H1 (cell line): Measurements from ENCODE around the gene MUC2. TPM values are rescaled to one million over a fixed set of nuclear protein-coding genes. Genes with fewer than 3 reads are reported as not detected.

Experiments used
- CTCF ChIA-PET: fragments of 300-600 bp; sonication (Branson Sonifier 250); formaldehyde crosslinking; loops from one replicate; lab custom pipeline; 2021; ENCODE audit not compliant: partially characterized antibody; lab: Charles Lee
- POLR2A ChIA-PET: fragments of 300-600 bp; sonication (Branson Sonifier 250); formaldehyde crosslinking; loops from one replicate; lab custom pipeline; 2021; ENCODE audit warnings: inconsistent platforms; ENCODE audit not compliant: partially characterized antibody; lab: Charles Lee
- DNase-seq, 2 experiments: peaks; one replicate each; pipeline versions ENCODE4 v3.0.0 to v3.0.0-alpha.2; 2010 to 2022; ENCODE audit warnings: low spot score in 2 of 2, low read depth in 1 of 2, mixed read lengths in 1 of 2
- FAIRE-seq: peaks from 2 replicates; lab custom pipeline; 2011; peaks lifted over from hg19 to GRCh38; lab: Jason Lieb, UNC
- H2AFZ ChIP-seq: 2 replicates; pipeline ENCODE4 v1.8.1; 2012; ENCODE audit warnings: low read length, inconsistent platforms
- H2AK5ac ChIP-seq: 2 replicates; pipeline ENCODE4 v1.6.1; 2013; ENCODE audit warnings: low read depth, low read length
- H2BK120ac ChIP-seq: replicated peaks from 2 replicates; pipeline ENCODE3; 2013; ENCODE audit warnings: low read depth, low read length, inconsistent platforms
- H2BK12ac ChIP-seq: 2 replicates; pipeline ENCODE4 v1.6.1; 2013; ENCODE audit warnings: low read depth, low read length
- H2BK15ac ChIP-seq: 2 replicates; pipeline ENCODE4 v1.6.1; 2013; ENCODE audit warnings: low read length
- H2BK20ac ChIP-seq: 2 replicates; pipeline ENCODE4 v1.6.1; 2013; ENCODE audit warnings: low read length
- H2BK5ac ChIP-seq: 2 replicates; pipeline ENCODE4 v1.6.1; 2013; ENCODE audit warnings: low read depth, low read length
- H3K14ac ChIP-seq: 2 replicates; pipeline ENCODE4 v1.6.1; 2013; ENCODE audit warnings: inconsistent platforms; ENCODE audit not compliant: insufficient read length
- H3K18ac ChIP-seq: 2 replicates; pipeline ENCODE4 v1.6.1; 2013; ENCODE audit warnings: low read length; ENCODE audit errors: extremely low read depth
- H3K23ac ChIP-seq: 2 replicates; pipeline ENCODE4 v1.6.1; 2013; ENCODE audit warnings: inconsistent platforms; ENCODE audit not compliant: insufficient read length
- H3K23me2 ChIP-seq: 2 replicates; pipeline ENCODE4 v1.6.1; 2013; ENCODE audit warnings: low read depth, low read length
- H3K27ac ChIP-seq: 2 replicates; pipeline ENCODE4 v1.6.1; 2011; ENCODE audit warnings: low read depth, low read length, inconsistent platforms
- H3K27me3 ChIP-seq, 4 experiments: replicated peaks in 1 of 4; 1 replicate in 1 of 4; 2 replicates in 3 of 4; pipeline versions ENCODE4 v1.6.1 to v1.8.1; 2011 to 2013; ENCODE audit warnings: low read length in 3 of 4, mild to moderate bottlenecking in 3 of 4, inconsistent platforms in 2 of 4, mixed read lengths in 2 of 4, moderate library complexity in 1 of 4; ENCODE audit not compliant: control insufficient read depth in 3 of 4, insufficient read depth in 3 of 4; ENCODE audit errors: extremely low read depth in 1 of 4
- H3K36me3 ChIP-seq, 4 experiments: 2 replicates each; pipeline versions ENCODE4 v1.6.1 to v1.8.1; 2011 to 2013; ENCODE audit warnings: mild to moderate bottlenecking in 4 of 4, low read length in 3 of 4, moderate library complexity in 2 of 4, control low read depth in 1 of 4, inconsistent platforms in 1 of 4; ENCODE audit not compliant: insufficient read depth in 4 of 4, control insufficient read depth in 2 of 4
- H3K4ac ChIP-seq: replicated peaks from 2 replicates; pipeline ENCODE3; 2013; ENCODE audit warnings: low read length, low read depth, mixed read lengths, inconsistent platforms; ENCODE audit not compliant: insufficient read length
- H3K4me1 ChIP-seq, 4 experiments: replicated peaks in 1 of 4; 1 replicate in 1 of 4; 2 replicates in 3 of 4; pipeline versions ENCODE4 v1.6.1 to v1.8.1; 2011 to 2013; ENCODE audit warnings: low read length in 3 of 4, inconsistent platforms in 2 of 4, mixed read lengths in 1 of 4; ENCODE audit not compliant: insufficient read depth in 4 of 4, control insufficient read depth in 3 of 4
- H3K4me2 ChIP-seq, 2 experiments: 2 replicates each; pipeline versions ENCODE4 v1.6.1 to v1.8.1; 2011 to 2013; ENCODE audit warnings: low read depth in 2 of 2, low read length in 2 of 2, control low read depth in 1 of 2, inconsistent platforms in 1 of 2, mild to moderate bottlenecking in 1 of 2; ENCODE audit not compliant: insufficient read depth in 1 of 2
- H3K4me3 ChIP-seq, 4 experiments: fragments of 200-600, 300-600 bp in 1 of 4; sonication (generic), shearing (Covaris generic), sonication (Bioruptor Twin) in 1 of 4; 2 replicates each; pipeline versions ENCODE4 v1.5.1 to v1.8.1; 2011 to 2016; ENCODE audit warnings: low read length in 4 of 4, low read depth in 3 of 4, control low read depth in 2 of 4, inconsistent platforms in 2 of 4, mild to moderate bottlenecking in 2 of 4, mixed read lengths in 1 of 4, moderate library complexity in 1 of 4; ENCODE audit not compliant: insufficient read depth in 2 of 4; ENCODE audit errors: extremely low read depth in 1 of 4
- H3K56ac ChIP-seq: replicated peaks from 2 replicates; pipeline ENCODE3; 2013; ENCODE audit warnings: low read depth, mild to moderate bottlenecking, mixed read lengths, low read length, inconsistent platforms; ENCODE audit not compliant: insufficient read length
- H3K79me1 ChIP-seq: 2 replicates; pipeline ENCODE4 v1.6.1; 2013; ENCODE audit warnings: low read depth, low read length, control low read depth
- H3K79me2 ChIP-seq, 2 experiments: 2 replicates each; pipeline versions ENCODE4 v1.6.1 to v1.8.1; 2012 to 2013; ENCODE audit warnings: low read length in 2 of 2, mild to moderate bottlenecking in 2 of 2, inconsistent platforms in 1 of 2; ENCODE audit not compliant: insufficient read depth in 2 of 2, control insufficient read depth in 1 of 2
- H3K9ac ChIP-seq, 4 experiments: replicated peaks in 1 of 4; 1 replicate in 1 of 4; 2 replicates in 3 of 4; pipeline versions ENCODE4 v1.6.1 to v1.8.1; 2011 to 2013; ENCODE audit warnings: low read depth in 3 of 4, low read length in 3 of 4, control low read depth in 2 of 4, mild to moderate bottlenecking in 2 of 4, moderate library complexity in 2 of 4, inconsistent platforms in 1 of 4; ENCODE audit errors: extremely low read depth in 1 of 4
- H3K9me3 ChIP-seq, 2 experiments: 2 replicates each; pipeline versions ENCODE4 v1.6.1 to v1.8.1; 2012 to 2013; ENCODE audit warnings: mild to moderate bottlenecking in 2 of 2, moderate library complexity in 2 of 2, control low read depth in 1 of 2, inconsistent platforms in 1 of 2, low read depth in 1 of 2, low read length in 1 of 2, mixed read lengths in 1 of 2; ENCODE audit not compliant: insufficient read depth in 2 of 2
- H4K20me1 ChIP-seq, 2 experiments: replicated peaks in 1 of 2; 2 replicates each; pipeline versions ENCODE3 to v1.8.1; 2011 to 2013; ENCODE audit warnings: inconsistent platforms in 2 of 2, low read length in 2 of 2, mild to moderate bottlenecking in 1 of 2; ENCODE audit not compliant: insufficient read depth in 2 of 2, control insufficient read depth in 1 of 2
- H4K5ac ChIP-seq: 2 replicates; pipeline ENCODE4 v1.6.1; 2013; ENCODE audit warnings: low read length, low read depth, mixed read lengths, inconsistent platforms; ENCODE audit not compliant: insufficient read length
- H4K8ac ChIP-seq: 2 replicates; pipeline ENCODE4 v1.8.0; 2013; ENCODE audit warnings: mild to moderate bottlenecking, moderate library complexity, low read length, inconsistent platforms; ENCODE audit not compliant: insufficient read depth; ENCODE audit errors: extremely low read depth
- H4K91ac ChIP-seq: replicated peaks from 2 replicates; pipeline ENCODE3; 2013; ENCODE audit warnings: low read length, mixed read lengths, inconsistent platforms; ENCODE audit not compliant: insufficient read length
- POLR2AphosphoS5 ChIP-seq: IDR thresholded peaks from 2 replicates; pipeline ENCODE4 v1.6.1; 2011; ENCODE audit warnings: low read depth, low read length
- SIRT6 ChIP-seq: IDR thresholded peaks from one replicate; pipeline ENCODE4 v1.7.1; 2012; ENCODE audit warnings: low read length, inconsistent platforms
- WGBS, 2 experiments: shearing (Covaris generic) in 1 of 2; methylation state at CpG; one replicate each; pipeline versions ENCODE4 v1.1.6 to v1.1.7; 2013 to 2015; ENCODE audit warnings: low lambda C conversion rate in 2 of 2, mixed read lengths in 2 of 2, inconsistent platforms in 1 of 2, low coverage in 1 of 2, missing lambda C conversion rate in 1 of 2; ENCODE audit not compliant: insufficient replicate concordance in 2 of 2, insufficient coverage in 1 of 2, insufficient read length in 1 of 2; ENCODE audit errors: extremely low coverage in 1 of 2, missing lambda C conversion rate in 1 of 2; 5-methylcytosine and 5-hydroxymethylcytosine counted together
- polyA plus RNA-seq, 7 experiments: library from polyadenylated mRNA; depleted of rRNA in 3 of 7; stranded (reverse) in 5 of 7; unstranded in 2 of 7; fragments of >200 nt in 5 of 7; fragments of 200-250 nt in 2 of 7; gene quantifications; 1 replicate in 5 of 7; 2 replicates in 1 of 7; 4 replicates in 1 of 7; pipeline versions ENCODE4 v1.2.1 to v1.2.3, GENCODE V29; 2011 to 2013; ENCODE audit warnings: missing spikeins in 2 of 7, mixed read lengths in 2 of 7
- total RNA-seq: library from RNA; stranded (reverse); fragmentation: NEBNext Ultra II Directional; extraction: Animal tissue kit (Norgen Biotek cat#: 25700); gene quantifications from 2 replicates; pipeline ENCODE4 v1.2.1, GENCODE V29; 2021

Gene MUC2
- total and polyA plus RNA-seq, 2 of the 8 experiments (the other 6 are each of a cell fraction or from before 2014, with no cell fraction given): not detected

DNA sequence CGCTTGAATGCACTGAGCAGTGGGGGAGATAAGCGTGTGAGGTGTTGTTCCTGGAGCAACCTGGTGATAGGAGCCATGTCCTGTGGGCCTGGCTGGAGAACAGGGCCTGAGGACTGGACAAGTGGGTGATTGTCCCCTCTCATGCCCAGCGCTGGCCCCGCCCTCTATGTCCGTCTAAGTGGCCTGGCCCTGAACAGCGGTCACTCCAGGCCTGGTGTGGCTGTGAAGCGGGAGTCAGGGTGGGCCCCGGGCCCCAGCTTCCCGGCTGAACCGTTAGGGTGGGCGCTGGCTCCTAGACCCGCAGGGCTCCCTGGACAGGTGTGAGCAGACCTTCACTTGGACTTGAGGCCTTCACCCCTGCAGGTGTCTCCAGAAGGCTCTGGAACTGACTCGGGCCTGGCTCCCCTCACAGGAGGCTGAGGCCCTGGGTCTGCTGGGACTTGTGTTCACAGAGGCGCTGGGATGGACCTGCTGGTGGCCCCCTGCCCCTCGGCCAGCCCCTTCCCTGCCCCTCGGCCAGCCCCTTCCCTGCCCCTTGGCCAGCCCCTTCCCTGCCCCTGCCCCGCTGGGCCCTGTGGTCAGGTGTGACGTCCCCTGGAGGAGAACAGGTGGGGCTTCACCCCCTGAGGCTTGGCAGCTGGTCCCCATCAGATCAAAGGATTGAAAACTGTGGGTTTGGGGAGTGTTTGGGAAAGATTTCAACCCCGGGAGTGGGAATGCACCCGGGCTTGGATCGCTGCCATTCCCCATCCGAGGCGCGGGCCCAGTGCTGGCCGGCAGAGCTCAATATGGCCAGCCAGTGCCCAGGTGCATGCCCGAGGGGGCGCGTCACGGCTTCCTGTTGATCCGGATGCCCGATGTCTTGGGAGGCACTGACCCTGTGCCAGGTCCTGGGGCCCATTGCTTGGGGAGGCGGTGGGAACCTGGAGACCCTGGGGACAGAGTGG, 34.9 kb upstream of the MUC2 start:
- FAIRE-seq: no peak
- no peak overlapping the region for H2AFZ ChIP-seq
- no peaks in the 10 kb centered on the region for H3K9me3 ChIP-seq
- ChIA-PET POLR2A (interaction anchor here (1.2 to 1.6 kb wide), 3 partner anchors 9 to 196 kb away, joined by 4 read pairs; no protein-coding TSS in a partner anchor), CTCF (interaction anchor here (1.0 to 5.0 kb wide), 2 partner anchors 11 to 166 kb away, joined by 3 to 22 read pairs; no protein-coding TSS in a partner anchor)
- H2BK12ac ChIP-seq: no peak overlapping the region
- 92% methylated on average over 28 of the region's 32 CpGs; no CpG with 5 or more reads in 1 of the 2 experiments for WGBS, 2 experiments
- no peak for DNase-seq
- no peaks in the 10 kb centered on the region; a peak in 2 of 7 replicates for H3K4me1 ChIP-seq
- no peak overlapping the region for H4K5ac ChIP-seq
- H3K36me3 ChIP-seq: no peaks in the 10 kb centered on the region
- no peak overlapping the region for H3K23ac ChIP-seq
- no peak overlapping the region for H3K18ac ChIP-seq
- H3K4ac ChIP-seq: no peak overlapping the region
- H4K91ac ChIP-seq: no peak overlapping the region
- no peak overlapping the region for H3K27ac ChIP-seq
- H3K4me2 ChIP-seq: no peak overlapping the region
- no peak overlapping the region for H2BK15ac ChIP-seq
- H3K9ac ChIP-seq: no peak overlapping the region
- H2BK120ac ChIP-seq: no peak overlapping the region
- no peaks in the 10 kb centered on the region for H3K79me2 ChIP-seq
- H2AK5ac ChIP-seq: no peak overlapping the region
- H2BK20ac ChIP-seq: no peak overlapping the region
- TF ChIP-seq SIRT6 (no peak), POLR2AphosphoS5 (no peak)
- TF ChIP-seq, all 59 proteins: peak for 0
- H3K23me2 ChIP-seq: no peaks in the 10 kb centered on the region; the same call in 1 of the 2 replicates
- H4K8ac ChIP-seq: no peak overlapping the region; the same call in 1 of the 2 replicates
- no peak overlapping the region for H3K56ac ChIP-seq
- peaks cover 0 to 3% of the 10 kb centered on the region in 2 experiments for H4K20me1 ChIP-seq
- H3K4me3 ChIP-seq: no peak overlapping the region
- no peak overlapping the region; the same call in 1 of the 2 replicates for H2BK5ac ChIP-seq
- no peaks in the 10 kb centered on the region for H3K27me3 ChIP-seq
- no peaks in the 10 kb centered on the region for H3K79me1 ChIP-seq
- no peak overlapping the region for H3K14ac ChIP-seq
